K562 (cell line): ENCODE results near the gene ACAA2. TPM values are rescaled to one million over a fixed set of nuclear protein-coding genes. Genes with fewer than 3 reads are reported as not detected.
"Not testable (repeated sequence)": the region's sequence is repeated elsewhere in the genome, so short reads cannot be mapped to it uniquely, and the experiment has no call there.

Experiments used
- ATAC-seq: fragments of 200-7000 bp; cut with Tn5 transposase; 3 replicates; pipeline ENCODE4 v1.9.1; 2020; ENCODE audit warnings: moderate library complexity
- BruUV-seq: library from RNA; stranded (reverse); fragments of 400-500 nt; replicated peaks from 2 replicates; lab custom pipeline; 2021; lab: Mats Ljungman, UMichigan
- CTCF ChIA-PET: fragments of 300-600 bp; formaldehyde crosslinking; extraction: SDS; loops from one replicate; lab custom pipeline; 2021; ENCODE audit warnings: low intra/inter-chr PET ratio; lab: Yijun Ruan, JAX
- POLR2A ChIA-PET: fragments of 300-600, 350-650 bp; sonication (Branson Sonifier 250); formaldehyde crosslinking; extraction: SDS; loops from one replicate; lab custom pipeline; 2021; ENCODE audit warnings: antibody characterized with exemption, inconsistent platforms; lab: Yijun Ruan, JAX
- DNase-seq, 4 experiments: peaks; one replicate each; pipeline versions ENCODE4 v3.0.0 to v3.0.0-alpha.2; 2011 to 2018; ENCODE audit warnings: low spot score in 3 of 4, mixed read lengths in 3 of 4; ENCODE audit errors: extremely low read depth in 1 of 4
- FAIRE-seq: peaks from 2 replicates; lab custom pipeline; 2011; peaks lifted over from hg19 to GRCh38; lab: Jason Lieb, UNC
- H2AFZ ChIP-seq: 2 replicates; pipeline ENCODE4 v1.6.0; 2011; ENCODE audit warnings: low read depth, low read length, control low read depth, inconsistent platforms
- H3K27ac ChIP-seq: fragments of 200-600 bp; 3 replicates; pipeline ENCODE4 v1.8.0; 2011; ENCODE audit warnings: low read depth, mild to moderate bottlenecking, control low read depth, inconsistent platforms, low read length, moderate library complexity, mixed read lengths; ENCODE audit errors: extremely low read depth
- H3K27me3 ChIP-seq, 2 experiments: fragments of 300-600 bp in 1 of 2; 2 replicates in 1 of 2; 3 replicates in 1 of 2; pipeline versions ENCODE4 v1.6.0 to v1.8.0; 2011; ENCODE audit warnings: inconsistent platforms in 2 of 2, low read length in 2 of 2, mild to moderate bottlenecking in 1 of 2, mixed read lengths in 1 of 2, moderate library complexity in 1 of 2; ENCODE audit not compliant: control insufficient read depth in 2 of 2, insufficient read depth in 2 of 2
- H3K36me3 ChIP-seq: fragments of 300-600 bp; 3 replicates; pipeline ENCODE4 v1.8.0; 2011; ENCODE audit warnings: mild to moderate bottlenecking, low read length, inconsistent platforms; ENCODE audit not compliant: control insufficient read depth, insufficient read depth
- H3K4me1 ChIP-seq, 2 experiments: fragments of 200-600 bp in 1 of 2; replicated peaks in 1 of 2; 2 replicates in 1 of 2; 3 replicates in 1 of 2; pipeline versions ENCODE4 v1.5.1 to v1.8.0; 2011; ENCODE audit warnings: inconsistent platforms in 2 of 2, low read length in 2 of 2, mild to moderate bottlenecking in 1 of 2, mixed read lengths in 1 of 2, moderate library complexity in 1 of 2; ENCODE audit not compliant: control insufficient read depth in 2 of 2, insufficient read depth in 2 of 2
- H3K4me2 ChIP-seq: 2 replicates; pipeline ENCODE4 v1.6.1; 2011; ENCODE audit warnings: low read length, control low read depth, inconsistent platforms, mixed read lengths; ENCODE audit not compliant: insufficient read depth
- H3K4me3 ChIP-seq: fragments of 200-600 bp; sonication (generic), shearing (Covaris generic); 2 replicates; pipeline ENCODE4 v1.5.1; 2016; ENCODE audit warnings: control low read depth, inconsistent platforms
- H3K79me2 ChIP-seq: fragments of 200-600 bp; 3 replicates; pipeline ENCODE4 v1.8.0; 2011; ENCODE audit warnings: low read length, inconsistent platforms; ENCODE audit not compliant: control insufficient read depth, insufficient read depth
- H3K9ac ChIP-seq, 2 experiments: 2 replicates each; pipeline versions ENCODE4 v1.6.0 to v1.6.1; 2011; ENCODE audit warnings: low read depth in 2 of 2, low read length in 2 of 2, control low read depth in 1 of 2, inconsistent platforms in 1 of 2, mild to moderate bottlenecking in 1 of 2, mixed read lengths in 1 of 2; ENCODE audit not compliant: insufficient read depth in 1 of 2
- H3K9me1 ChIP-seq: one replicate; pipeline ENCODE4 v1.6.0; 2011; ENCODE audit warnings: inconsistent platforms, mild to moderate bottlenecking, low read length, moderate library complexity; ENCODE audit not compliant: control insufficient read depth, insufficient read depth
- H3K9me3 ChIP-seq: replicated peaks from 2 replicates; pipeline ENCODE4 v1.5.1; 2011; ENCODE audit warnings: low read depth, low read length, inconsistent platforms; ENCODE audit not compliant: control insufficient read depth, insufficient read depth
- H4K20me1 ChIP-seq: replicated peaks from 2 replicates; pipeline ENCODE4 v1.6.1; 2011; ENCODE audit warnings: low read length, inconsistent platforms, mixed read lengths; ENCODE audit not compliant: control insufficient read depth, insufficient read depth
- BCL6 ChIP-seq: fragments of 250-450 bp; sonication (Bioruptor Pico); IDR thresholded peaks from 2 replicates; pipeline ENCODE4 v1.4.0; 2020
- CHD4 ChIP-seq: fragments of 200-600 bp; sonication (generic); IDR thresholded peaks from 3 replicates; pipeline ENCODE4 v1.6.1; 2012; ENCODE audit warnings: low read depth, mild to moderate bottlenecking, mixed read lengths, low read length, inconsistent platforms; ENCODE audit not compliant: insufficient read depth, insufficient replicate concordance, poor library complexity, severe bottlenecking
- SRSF3 ChIP-seq: fragments of 200-400 bp; formaldehyde crosslinking; IDR thresholded peaks from 2 replicates; pipeline ENCODE4 v1.6.1; 2016; ENCODE audit warnings: mild to moderate bottlenecking, low read length, moderate library complexity; ENCODE audit not compliant: insufficient read depth
- ZNF699 ChIP-seq: fragments of 250-450 bp; sonication (Bioruptor Pico); IDR thresholded peaks from 2 replicates; pipeline ENCODE4 v1.8.0; 2021; ENCODE audit warnings: mild to moderate bottlenecking, moderate library complexity; ENCODE audit not compliant: insufficient replicate concordance
- WGBS: fragments of 100-300 bp; shearing (Covaris generic); methylation state at CpG from one replicate; pipeline ENCODE4 v1.1.6; 2016; ENCODE audit warnings: low coverage, mixed read lengths; ENCODE audit not compliant: insufficient coverage; ENCODE audit errors: missing lambda C conversion rate; 5-methylcytosine and 5-hydroxymethylcytosine counted together
- in situ Hi-C: fragments of 300-500 bp; cut with MboI; formaldehyde crosslinking; loops from 4 replicates; pipeline ENCODE4 v1.15.0; 2018; ENCODE audit warnings: inconsistent platforms, mixed read lengths
- intact Hi-C: fragments of 100-400 bp; cut with micrococcal nuclease; formaldehyde crosslinking; loops from 2 replicates; pipeline ENCODE4 v1.14.2; 2022
- polyA plus RNA-seq, 8 experiments: library from polyadenylated mRNA; depleted of rRNA in 4 of 8; stranded (reverse) in 5 of 8; unstranded in 3 of 8; fragments of >200 nt; fragmentation: Nextera tagmentation in 2 of 8; fragmentation: Illumina TruSeq in 1 of 8; extraction: Ambion mirVana in 2 of 8; extraction: Trizol in 1 of 8; gene quantifications; 2 replicates each; pipeline versions ENCODE4 v1.2.1 to v1.2.3, GENCODE V29; 2011 to 2014; ENCODE audit warnings: inconsistent platforms in 1 of 8, missing spikeins in 1 of 8
- total RNA-seq, 7 experiments: library from RNA; depleted of rRNA in 6 of 7; stranded (reverse); fragments of >200 nt in 6 of 7; fragmentation: Illumina TruSeq in 2 of 7; extraction: Trizol in 2 of 7; gene quantifications; 2 replicates each; pipeline versions ENCODE4 v1.2.1 to v1.2.3, GENCODE V29; 2011 to 2021; ENCODE audit warnings: low replicate concordance in 1 of 7

Gene ACAA2
- total and polyA plus RNA-seq, 9 of the 15 experiments (the other 6 are each of a cell fraction or from before 2014, with no cell fraction given): 13.2 to 31.5 (median 21.7) TPM

GRCh38 chr18:49802623-49803022, 10.7 kb downstream of the ACAA2 start:
- Histone ChIP-seq H3K9me1 (no peaks in the 10 kb centered on the region), H2AFZ (no peak overlapping the region), H3K79me2 (no peaks in the 10 kb centered on the region), H3K9ac (no peak overlapping the region), H3K27ac (no peak overlapping the region), H3K36me3 (peaks cover 3% of the 10 kb centered on the region; the same call in 1 of the 3 replicates), H4K20me1 (no peaks in the 10 kb centered on the region), H3K4me3 (no peak overlapping the region), H3K27me3 (no peaks in the 10 kb centered on the region), H3K4me1 (no peaks in the 10 kb centered on the region), H3K9me3 (no peaks in the 10 kb centered on the region), H3K4me2 (no peak overlapping the region)
- no peak for TF ChIP-seq ZNF699 (CRISPR knock-in tag)
- TF ChIP-seq BCL6 (CRISPR knock-in tag): no peak
- TF ChIP-seq SRSF3: no peak
- TF ChIP-seq CHD4: no peak
- WGBS: 83% methylated on average over 3 of the region's 4 CpGs
- DNase-seq (no peak), ATAC-seq (no peak), FAIRE-seq (no peak)
- BruUV-seq: no TSS peak
- intact Hi-C loops (no loop called here), in situ Hi-C loops (no loop called here)
- ChIA-PET POLR2A (no interaction called here), CTCF (no interaction called here)

GRCh38 chr18:49800491-49800890, 12.8 kb downstream of the ACAA2 start:
- H3K9me3 ChIP-seq, H3K9ac ChIP-seq, H3K27ac ChIP-seq, H3K27me3 ChIP-seq, H3K9me1 ChIP-seq, H3K4me1 ChIP-seq, H3K36me3 ChIP-seq, DNase-seq, ATAC-seq, FAIRE-seq, BruUV-seq, H4K20me1 ChIP-seq, H3K4me3 ChIP-seq, POLR2A ChIA-PET, in situ Hi-C loops, H3K4me2 ChIP-seq, H3K79me2 ChIP-seq, intact Hi-C loops, CTCF ChIA-PET, H2AFZ ChIP-seq: not testable (repeated sequence)
- 100% methylated on average over 1 of the region's 5 CpGs for WGBS

- H3K9me1 ChIP-seq, ATAC-seq, H3K27me3 ChIP-seq, in situ Hi-C loops, POLR2A ChIA-PET, H3K4me3 ChIP-seq, H4K20me1 ChIP-seq, H3K9ac ChIP-seq, FAIRE-seq, H3K27ac ChIP-seq, H3K36me3 ChIP-seq, intact Hi-C loops, CTCF ChIA-PET, DNase-seq, H3K79me2 ChIP-seq, H2AFZ ChIP-seq, H3K4me2 ChIP-seq, BruUV-seq, H3K9me3 ChIP-seq, H3K4me1 ChIP-seq: not testable (repeated sequence)
- WGBS: 93% methylated on average over 3 of the region's 29 CpGs
Observed at GRCh38 chr18:49799806-49800205, 13.5 kb downstream of the ACAA2 start.
